ENCODE results near the gene BET1L.
A peak's percentile ranks its signal among the peaks of the same experiment; 100 is the strongest.

The BET1L gene, protein sequence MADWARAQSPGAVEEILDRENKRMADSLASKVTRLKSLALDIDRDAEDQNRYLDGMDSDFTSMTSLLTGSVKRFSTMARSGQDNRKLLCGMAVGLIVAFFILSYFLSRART

DNA sequence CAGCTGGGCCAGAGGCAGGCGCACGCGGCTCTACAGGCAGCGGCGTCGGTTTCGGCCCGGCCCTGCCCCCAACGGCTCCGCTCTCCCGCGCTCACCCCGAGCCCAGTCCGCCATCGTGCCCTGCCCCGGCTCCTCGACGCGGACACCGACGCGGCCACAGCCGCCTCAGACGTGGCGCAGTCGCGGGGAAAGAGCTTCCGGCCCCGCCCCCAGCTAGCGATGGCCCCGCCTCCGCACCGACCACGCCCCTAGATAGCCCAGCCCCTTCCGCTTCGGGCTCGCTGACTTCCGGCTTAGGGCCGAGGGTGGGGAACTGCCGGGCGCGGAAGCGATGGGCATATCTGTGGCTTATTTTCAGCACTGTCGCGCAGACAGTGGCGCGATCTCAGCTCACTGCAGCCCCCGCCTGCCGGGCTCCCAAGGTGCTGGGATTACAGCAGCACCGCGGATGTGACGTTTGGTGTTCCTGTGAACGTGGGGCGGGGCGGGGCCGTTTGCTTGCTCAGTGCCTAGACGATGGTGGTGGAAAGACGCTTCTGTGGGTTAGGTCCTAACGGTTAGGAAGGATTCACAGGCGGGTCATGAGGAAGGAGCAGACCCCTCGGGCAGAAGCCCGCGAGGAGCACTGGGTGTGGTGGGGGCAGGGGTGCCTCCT is at the start of gene BET1L, which contains the start of gene RIC8A:
TSS of gene BET1L (minus strand) at position 192 of the 655 bp plus-strand sequence. CDS start at position 114, 78 bp downstream.
TSS of gene RIC8A (plus strand) at position 501 of the 655 bp plus-strand sequence. CDS start 1,147 bp downstream, outside the sequence.
- TF ChIP-seq, protein P1, sequence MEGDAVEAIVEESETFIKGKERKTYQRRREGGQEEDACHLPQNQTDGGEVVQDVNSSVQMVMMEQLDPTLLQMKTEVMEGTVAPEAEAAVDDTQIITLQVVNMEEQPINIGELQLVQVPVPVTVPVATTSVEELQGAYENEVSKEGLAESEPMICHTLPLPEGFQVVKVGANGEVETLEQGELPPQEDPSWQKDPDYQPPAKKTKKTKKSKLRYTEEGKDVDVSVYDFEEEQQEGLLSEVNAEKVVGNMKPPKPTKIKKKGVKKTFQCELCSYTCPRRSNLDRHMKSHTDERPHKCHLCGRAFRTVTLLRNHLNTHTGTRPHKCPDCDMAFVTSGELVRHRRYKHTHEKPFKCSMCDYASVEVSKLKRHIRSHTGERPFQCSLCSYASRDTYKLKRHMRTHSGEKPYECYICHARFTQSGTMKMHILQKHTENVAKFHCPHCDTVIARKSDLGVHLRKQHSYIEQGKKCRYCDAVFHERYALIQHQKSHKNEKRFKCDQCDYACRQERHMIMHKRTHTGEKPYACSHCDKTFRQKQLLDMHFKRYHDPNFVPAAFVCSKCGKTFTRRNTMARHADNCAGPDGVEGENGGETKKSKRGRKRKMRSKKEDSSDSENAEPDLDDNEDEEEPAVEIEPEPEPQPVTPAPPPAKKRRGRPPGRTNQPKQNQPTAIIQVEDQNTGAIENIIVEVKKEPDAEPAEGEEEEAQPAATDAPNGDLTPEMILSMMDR (IDR thresholded peaks at IDR 0.05; ENCODE audit: insufficient read depth, low read depth, low read length, missing control alignments): no peak
- H3K4me3 ChIP-seq (ENCODE audit: low read length): peak within 1 kb of the TSS; percentile 70
- DNase-seq (ENCODE audit: low read depth): peak; percentile 98

DNA sequence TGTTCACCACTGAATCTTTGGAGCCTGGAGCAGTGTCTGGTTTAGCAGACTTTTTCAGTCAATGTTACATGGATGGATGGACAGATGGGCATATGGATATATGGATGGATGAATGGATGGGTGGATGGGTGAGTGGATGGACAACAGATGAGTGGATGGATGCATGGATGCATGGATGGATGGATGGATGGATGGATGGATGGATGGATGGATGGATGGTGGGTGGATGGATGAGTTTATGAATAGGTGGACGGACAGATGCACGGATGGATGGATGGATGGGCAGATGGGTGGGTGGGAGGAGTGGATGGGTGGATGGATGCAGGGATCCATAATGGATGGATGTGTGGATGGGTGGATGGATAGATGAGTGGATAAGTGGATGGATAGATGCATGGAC is 48.6 kb upstream of the BET1L start:
- DNase-seq (ENCODE audit: low read depth): no peak
- no peak overlapping the region for H3K4me3 ChIP-seq (ENCODE audit: low read length)
- TF ChIP-seq, protein P1 (IDR thresholded peaks at IDR 0.05; ENCODE audit: insufficient read depth, low read depth, low read length, missing control alignments): no peak

DNA sequence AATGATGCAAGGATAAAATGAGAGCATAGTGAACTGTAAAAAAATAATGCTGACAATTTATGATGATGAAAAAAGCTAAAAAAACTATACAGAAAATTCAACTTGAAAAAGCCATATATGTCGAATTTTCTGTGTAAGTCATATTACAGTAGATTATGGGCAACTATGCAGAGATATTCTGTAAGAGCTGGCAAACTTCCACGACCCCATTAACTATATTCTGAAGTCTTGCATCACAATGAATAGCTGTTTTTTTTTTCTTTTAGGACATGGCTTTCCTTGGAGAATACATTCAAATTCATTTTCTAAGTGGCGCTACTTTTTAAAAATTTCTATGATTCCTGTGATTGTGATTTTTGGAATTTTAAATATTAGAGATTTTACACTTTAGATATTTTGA is 48.0 kb upstream of the BET1L start:
- TF ChIP-seq, protein P1 (IDR thresholded peaks at IDR 0.05; ENCODE audit: insufficient read depth, low read depth, low read length, missing control alignments): no peak
- no peak for DNase-seq (ENCODE audit: low read depth)

DNA sequence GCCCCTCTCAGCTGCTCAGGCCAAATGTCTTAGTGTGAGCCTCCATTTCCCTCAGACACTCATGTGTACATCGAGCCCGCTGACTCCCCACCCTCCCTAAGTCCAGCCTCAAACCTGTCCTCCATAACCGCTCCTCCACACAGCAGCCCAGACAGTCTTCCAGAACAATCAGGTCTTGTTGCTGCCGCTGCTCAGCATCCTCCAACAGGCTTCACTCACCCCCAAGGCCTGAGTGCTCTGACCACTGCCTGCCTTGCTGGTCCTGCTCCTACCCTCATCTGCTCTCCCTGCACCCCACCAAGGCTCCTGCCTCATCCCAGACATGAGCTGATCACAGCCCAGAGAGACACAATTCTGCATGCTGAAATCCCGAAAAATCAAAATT is 46.7 kb upstream of the BET1L start:
- H3K4me3 ChIP-seq (ENCODE audit: low read length): no peak overlapping the region
- TF ChIP-seq, protein P1 (IDR thresholded peaks at IDR 0.05; ENCODE audit: insufficient read depth, low read depth, low read length, missing control alignments): no peak
- no peak for DNase-seq (ENCODE audit: low read depth)

More for the DNA sequence above, 48.0 kb upstream of the BET1L start:
- H3K4me3 ChIP-seq (ENCODE audit: low read length): no peak overlapping the region

DNA sequence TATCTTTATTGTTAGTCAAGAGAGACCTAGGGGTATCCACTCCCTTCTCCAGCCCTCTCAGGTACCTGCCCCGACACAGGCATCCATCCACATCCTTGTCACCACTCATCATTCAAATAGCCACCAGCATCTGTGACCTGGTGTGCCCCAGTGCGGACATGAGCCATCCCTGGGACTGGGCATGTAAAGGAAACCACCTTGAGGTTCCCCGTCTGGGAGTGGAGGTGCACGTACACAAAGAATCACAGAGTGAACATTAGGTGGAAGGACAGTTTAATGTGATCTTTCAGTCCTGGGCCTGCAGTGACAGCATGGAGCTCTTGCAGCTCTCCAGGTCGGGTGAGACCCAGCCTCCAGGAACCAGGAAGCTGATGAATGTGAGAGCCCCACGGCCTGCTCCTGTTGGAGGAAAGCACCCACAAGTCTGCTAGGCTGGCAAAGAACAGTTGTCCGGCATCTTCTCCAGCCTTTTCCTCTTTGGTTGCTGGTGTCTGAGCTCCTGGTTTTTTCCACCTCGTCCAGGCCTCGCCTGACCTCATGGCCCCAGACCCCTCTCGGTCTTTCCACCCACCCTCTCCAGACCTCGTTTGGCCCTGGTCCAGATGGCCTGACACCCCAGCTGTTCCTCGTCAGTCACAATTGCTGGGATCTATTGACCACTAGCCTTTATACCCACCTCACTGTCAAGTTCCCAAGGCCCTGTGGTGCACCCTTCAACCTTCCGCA is 46.1 kb upstream of the BET1L start:
- H3K4me3 ChIP-seq (ENCODE audit: low read length): no peak overlapping the region
- TF ChIP-seq, protein P1 (IDR thresholded peaks at IDR 0.05; ENCODE audit: insufficient read depth, low read depth, low read length, missing control alignments): no peak
- DNase-seq (ENCODE audit: low read depth): no peak

DNA sequence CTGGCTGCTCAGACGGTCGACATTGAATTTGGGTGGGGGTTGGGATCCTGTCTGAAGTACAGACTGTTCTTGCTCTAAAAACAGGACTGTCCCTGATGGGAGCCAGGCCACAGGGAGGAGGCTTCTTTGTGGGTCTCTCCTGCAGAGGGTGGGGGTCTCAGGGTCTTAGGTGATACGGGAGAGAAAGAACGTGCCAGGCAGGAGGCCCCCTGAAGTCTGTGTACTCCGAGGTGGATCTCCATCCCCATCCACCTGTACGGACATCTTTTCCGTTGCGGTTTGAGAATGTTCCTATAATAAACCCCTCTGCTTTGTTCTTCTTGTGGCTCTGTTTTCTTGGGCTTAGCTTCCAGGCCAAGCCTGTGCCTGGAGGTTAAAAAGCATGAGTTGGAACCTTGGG is 45.5 kb upstream of the BET1L start:
- no peak for DNase-seq (ENCODE audit: low read depth)
- no peak overlapping the region for H3K4me3 ChIP-seq (ENCODE audit: low read length)
- TF ChIP-seq, protein P1 (IDR thresholded peaks at IDR 0.05; ENCODE audit: insufficient read depth, low read depth, low read length, missing control alignments): no peak

Measured in epithelial cell of esophagus (primary cell).